ENCODE measurements around the gene BET1. TPM values are rescaled to one million over a fixed set of nuclear protein-coding genes. Genes with fewer than 3 reads are reported as not detected.

BET1 gene
- total and polyA plus RNA-seq, 9 of the 15 experiments (the other 6 are each of a cell fraction or from before 2014, with no cell fraction given), result 15.8 to 190 (median 37.8) TPM

- TF ChIP-seq FOSL1 (tag; conservative IDR thresholded peaks at IDR 0.05), result no peak
- TF ChIP-seq ZNF143 (CRISPR knock-in tag; IDR thresholded peaks at IDR 0.05), result peak; percentile 93
- peak; percentile 88 for TF ChIP-seq SUPT5H (IDR thresholded peaks at IDR 0.05)
- no peak for TF ChIP-seq ZNF124 (CRISPR knock-in tag; IDR thresholded peaks at IDR 0.05)
- TF ChIP-seq BCLAF1 (IDR thresholded peaks at IDR 0.05; ENCODE audit: borderline replicate concordance in 1 of 2, control insufficient read depth in 1 of 2, low read depth in 2 of 2, low read length in 1 of 2), result no peak
- no peak for TF ChIP-seq RBM39 (optimal IDR thresholded peaks at IDR 0.05; ENCODE audit: low read depth, low read length)
- no peak for TF ChIP-seq BRD4 (IDR thresholded peaks at IDR 0.05)
- TF ChIP-seq ZNF280A (IDR thresholded peaks at IDR 0.05; ENCODE audit: low read depth, partially characterized antibody), result no peak
- no peak for TF ChIP-seq ZNF586 (CRISPR knock-in tag; conservative IDR thresholded peaks at IDR 0.05)
- TF ChIP-seq NCOA2 (IDR thresholded peaks at IDR 0.05; ENCODE audit: partially characterized antibody in 2 of 2), result no peak
- no peak for TF ChIP-seq AFF4 (CRISPR knock-in tag; IDR thresholded peaks at IDR 0.05)
- peak; percentile 77; the same call in 1 of the 2 replicates for TF ChIP-seq CTBP1 (IDR thresholded peaks at IDR 0.05; ENCODE audit: borderline replicate concordance)
- TF ChIP-seq ZNF165 (CRISPR knock-in tag; IDR thresholded peaks at IDR 0.05; ENCODE audit: borderline replicate concordance), result no peak
- peak; percentile 81 for TF ChIP-seq POLR2AphosphoS5 (IDR thresholded peaks at IDR 0.05; ENCODE audit: control insufficient read depth, insufficient read depth, low read depth, low read length)
- TF ChIP-seq ZNF12 (CRISPR knock-in tag; IDR thresholded peaks at IDR 0.05), result no peak
- no peak for TF ChIP-seq TGIF2 (CRISPR knock-in tag; IDR thresholded peaks at IDR 0.05)
- no peak for TF ChIP-seq RBM25 (IDR thresholded peaks at IDR 0.05; ENCODE audit: low read depth, low read length, severe bottlenecking)
- no peak for TF ChIP-seq ZNF431 (CRISPR knock-in tag; IDR thresholded peaks at IDR 0.05)
These were observed at the start of gene BET1 (continued) for GRCh38 chr7:94004024-94004951.
